Testis (tissue), 3 donors: Measurements from ENCODE around the gene HRG. TPM values are rescaled to one million over a fixed set of nuclear protein-coding genes. Genes with fewer than 3 reads are reported as not detected.
"Not testable (repeated sequence)": the region's sequence is repeated elsewhere in the genome, so short reads cannot be mapped to it uniquely, and the experiment has no call there.

Experiments
- DNase-seq: peaks from one replicate; pipeline ENCODE4 v3.0.0-alpha.2; 2019
- H3K27ac ChIP-seq, 2 donors: fragments of 200-600 bp; sonication (generic); one replicate each; pipeline ENCODE4 v1.5.1; 2019
- H3K27me3 ChIP-seq: fragments of 200-600 bp; sonication (generic); one replicate; pipeline ENCODE4 v1.5.1; 2019
- H3K36me3 ChIP-seq: fragments of 200-600 bp; sonication (generic); one replicate; pipeline ENCODE4 v1.5.1; 2017; ENCODE audit warnings: low read depth; ENCODE audit errors: missing control alignments
- H3K4me1 ChIP-seq: fragments of 200-600 bp; sonication (generic); one replicate; pipeline ENCODE4 v1.5.1; 2019
- H3K4me3 ChIP-seq, 2 donors: fragments of 200-600 bp; sonication (generic); one replicate each; pipeline ENCODE4 v1.5.1; 2017 to 2019
- H3K9me3 ChIP-seq: fragments of 200-600 bp; sonication (generic); one replicate; pipeline ENCODE4 v1.5.1; 2017
- CTCF ChIP-seq, 3 experiments: fragments of 450-650 bp in 2 of 3; fragments of 200-600 bp in 1 of 3; sonication (generic) in 1 of 3; IDR thresholded peaks; one replicate each; pipeline ENCODE4 v1.5.1; 2016 to 2019; ENCODE audit warnings: antibody characterized with exemption in 3 of 3, mild to moderate bottlenecking in 2 of 3, moderate library complexity in 1 of 3
- POLR2A ChIP-seq: fragments of 450-650 bp; IDR thresholded peaks from one replicate; pipeline ENCODE4 v1.6.1; 2017; ENCODE audit warnings: antibody characterized with exemption, mild to moderate bottlenecking, moderate library complexity
- WGBS, 2 donors: methylation state at CpG; one replicate each; pipeline ENCODE4 v1.1.5; 2018; 5-methylcytosine and 5-hydroxymethylcytosine counted together
- intact Hi-C: fragments of 100-400 bp; cut with DNase I; formaldehyde crosslinking; loops from one replicate; pipeline ENCODE4 v1.15.1; 2023; ENCODE audit warnings: low total_unique reads
- polyA plus RNA-seq: library from polyadenylated mRNA; stranded (reverse); fragments of 350-450 nt; fragmentation: Illumina TruSeq; extraction: RNeasy Lipid Tissue Mini Kit (QIAGEN cat#74804); gene quantifications from one replicate; pipeline ENCODE4 v1.2.3, GENCODE V29; 2014; ENCODE audit warnings: low read depth, low replicate concordance; ENCODE audit not compliant: insufficient read depth
- total RNA-seq, 2 donors: library from RNA; depleted of rRNA; stranded (reverse); fragments of >200 nt; gene quantifications; one replicate each; pipeline ENCODE4 v1.2.3, GENCODE V29; 2016

HRG gene
- total and polyA plus RNA-seq, 3 donors from 2014 or later: 0.16 TPM; not detected in 2

GRCh38 chr3:186687120-186687651 lies 21.4 kb downstream of the HRG start:
- no peaks in the 10 kb centered on the region for H3K9me3 ChIP-seq
- no peak overlapping the region for H3K27ac ChIP-seq
- H3K36me3 ChIP-seq: no peaks in the 10 kb centered on the region
- H3K27me3 ChIP-seq: no peaks in the 10 kb centered on the region
- no peaks in the 10 kb centered on the region for H3K4me1 ChIP-seq
- TF ChIP-seq CTCF (IDR thresholded peaks at IDR 0.05): no peak
- TF ChIP-seq POLR2A: no peak
- H3K4me3 ChIP-seq: no peak overlapping the region
- intact Hi-C loops: no loop called here
- no peak for DNase-seq
- WGBS, 2 donors: 88 to 90% methylated on average over 12 of the region's 12 CpGs

DNA sequence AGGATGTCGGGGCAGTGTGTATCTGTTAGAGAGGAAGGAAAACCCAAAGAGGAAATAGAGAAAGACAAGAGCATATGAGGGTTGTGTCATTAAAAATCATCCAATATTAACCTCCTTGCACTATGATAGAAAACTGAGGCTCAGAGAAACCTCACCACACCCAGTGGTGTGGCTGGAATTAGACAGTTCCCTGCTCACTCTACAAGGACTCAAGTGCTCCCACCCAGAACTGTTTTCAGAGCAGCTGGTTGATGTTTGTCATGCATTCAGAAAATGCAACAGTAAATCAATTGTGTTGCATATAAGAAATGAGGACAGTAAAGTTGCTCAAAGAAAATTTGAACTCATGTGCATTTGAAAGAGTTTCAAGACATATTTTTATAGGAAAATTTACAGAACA lies 24.5 kb downstream of the HRG start:
- H3K27me3 ChIP-seq, intact Hi-C loops, DNase-seq, H3K9me3 ChIP-seq, H3K27ac ChIP-seq, H3K36me3 ChIP-seq, H3K4me3 ChIP-seq, H3K4me1 ChIP-seq: not testable (repeated sequence)
- WGBS, 2 donors: 90 to 91% methylated on average over 1 of the region's 1 CpG

DNA sequence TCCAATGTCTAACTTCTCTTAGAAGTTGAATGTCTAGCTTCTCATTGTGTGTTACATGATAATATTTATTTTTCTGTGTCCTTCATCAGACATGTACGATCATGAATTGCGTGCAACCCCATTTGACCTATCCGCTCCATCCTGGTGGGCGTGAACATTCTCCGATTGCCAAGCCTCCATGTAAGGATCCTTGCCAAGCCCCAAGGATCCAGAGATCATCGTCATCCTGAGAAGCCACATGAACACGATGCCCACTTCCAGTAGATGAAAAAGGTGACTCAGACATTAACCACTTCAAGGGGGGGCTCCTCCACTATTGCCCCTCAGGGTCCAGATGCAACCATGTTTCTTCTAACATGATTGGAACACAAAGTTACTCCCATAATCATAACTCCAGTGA lies 25.9 kb downstream of the HRG start:
- no peak overlapping the region for H3K4me3 ChIP-seq
- WGBS, 2 donors: 92 to 95% methylated on average over 7 of the region's 7 CpGs
- intact Hi-C loops: no loop called here

DNA sequence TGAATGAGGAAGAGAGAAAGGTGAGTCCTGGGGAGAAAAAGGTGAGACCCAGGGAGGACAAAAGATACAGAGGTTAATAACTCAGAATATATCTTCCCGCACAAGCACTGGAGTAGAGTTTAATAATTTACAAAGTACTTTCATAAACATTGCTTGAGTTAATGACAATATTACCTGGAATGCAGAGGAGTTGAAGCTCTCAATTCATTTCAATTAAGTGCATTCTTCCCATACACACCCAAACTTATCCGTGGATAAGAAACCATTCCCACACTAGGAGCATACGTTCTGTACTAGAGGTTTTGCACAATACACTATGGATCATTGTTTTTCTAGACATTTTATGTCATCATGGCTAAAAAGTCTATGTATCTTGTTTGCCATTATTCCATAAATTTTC lies 28.0 kb downstream of the HRG start:
- no peak for DNase-seq
- 71 to 74% methylated on average over 3 of the region's 3 CpGs for WGBS, 2 donors
- no peak overlapping the region for H3K4me3 ChIP-seq
- no peak for TF ChIP-seq CTCF (IDR thresholded peaks at IDR 0.05)
- TF ChIP-seq POLR2A: no peak
- H3K27me3 ChIP-seq: no peaks in the 10 kb centered on the region
- no peaks in the 10 kb centered on the region for H3K4me1 ChIP-seq
- H3K9me3 ChIP-seq: no peaks in the 10 kb centered on the region
- H3K27ac ChIP-seq: no peak overlapping the region
- intact Hi-C loops: no loop called here
- H3K36me3 ChIP-seq: no peaks in the 10 kb centered on the region

More for the DNA sequence above, 25.9 kb downstream of the HRG start:
- Histone ChIP-seq H3K4me1 (no peaks in the 10 kb centered on the region), H3K27ac (no peak overlapping the region), H3K9me3 (no peaks in the 10 kb centered on the region), H3K36me3 (no peaks in the 10 kb centered on the region), H3K27me3 (no peaks in the 10 kb centered on the region)
- DNase-seq: no peak
- no peak for TF ChIP-seq POLR2A
- TF ChIP-seq CTCF (IDR thresholded peaks at IDR 0.05): no peak

DNA sequence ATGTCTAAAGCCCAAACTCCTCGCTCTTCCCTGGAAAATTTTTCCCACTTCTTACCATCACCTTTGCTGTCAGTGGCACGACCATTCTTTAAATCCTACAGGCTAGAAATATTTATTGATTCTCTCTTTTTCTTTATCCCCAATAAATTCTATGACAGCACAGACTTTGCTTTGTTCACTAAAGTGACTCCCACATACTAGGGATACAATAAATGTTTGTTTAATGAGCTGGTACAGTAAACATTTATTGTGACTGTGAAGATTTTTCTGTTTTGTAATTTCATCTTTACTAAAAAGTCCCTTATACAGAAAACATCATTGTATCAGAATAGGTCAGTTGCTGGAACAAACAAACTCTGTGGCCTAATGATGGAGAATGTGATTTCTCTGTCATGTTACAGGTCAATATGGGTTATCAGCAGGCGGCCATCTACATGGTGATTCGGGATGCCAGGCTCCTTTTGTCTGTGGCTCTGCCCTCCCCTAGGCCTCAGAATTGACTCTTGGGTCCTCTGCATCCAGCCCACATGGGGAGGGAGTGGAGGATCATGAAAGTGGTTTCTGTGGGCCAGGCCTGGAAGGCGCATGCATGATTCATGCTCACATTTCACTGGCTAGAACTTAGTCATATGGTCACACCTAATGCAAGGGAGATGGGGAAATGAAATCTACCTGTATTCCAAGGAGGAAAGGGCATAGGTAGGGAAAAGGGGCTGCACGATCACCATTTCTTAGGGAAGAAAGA lies 28.6 kb downstream of the HRG start:
- H3K4me3 ChIP-seq: no peak overlapping the region
- H3K9me3 ChIP-seq: no peaks in the 10 kb centered on the region
- H3K27ac ChIP-seq: no peak overlapping the region
- DNase-seq: no peak
- no peak for TF ChIP-seq CTCF (IDR thresholded peaks at IDR 0.05)
- no peak for TF ChIP-seq POLR2A
- intact Hi-C loops: no loop called here
- H3K4me1 ChIP-seq: no peaks in the 10 kb centered on the region
- no peaks in the 10 kb centered on the region for H3K27me3 ChIP-seq
- WGBS, 2 donors: 79 to 83% methylated on average over 6 of the region's 6 CpGs
- no peaks in the 10 kb centered on the region for H3K36me3 ChIP-seq
